Cardiac fibroblast (primary cell): ENCODE data around the gene DNAJC5G.

Experiments
- DNase-seq, 2 donors: peaks; one replicate each; pipeline versions ENCODE4 v3.0.0 to v3.0.0-alpha.2; 2010; ENCODE audit warnings: low read depth in 2 of 2
- H3K4me3 ChIP-seq, 2 donors: replicated peaks in 1 of 2; 1 replicate in 1 of 2; 2 replicates in 1 of 2; pipeline ENCODE4 v1.5.1; 2011; ENCODE audit warnings: low read depth in 2 of 2, low read length in 2 of 2, mild to moderate bottlenecking in 2 of 2, moderate library complexity in 1 of 2
- TF ChIP-seq, protein P1 (sequence below): IDR thresholded peaks from one replicate; pipeline ENCODE4 v1.5.1; 2011; ENCODE audit warnings: low read depth, mild to moderate bottlenecking, low read length, inconsistent platforms

Gene DNAJC5G

DNA sequence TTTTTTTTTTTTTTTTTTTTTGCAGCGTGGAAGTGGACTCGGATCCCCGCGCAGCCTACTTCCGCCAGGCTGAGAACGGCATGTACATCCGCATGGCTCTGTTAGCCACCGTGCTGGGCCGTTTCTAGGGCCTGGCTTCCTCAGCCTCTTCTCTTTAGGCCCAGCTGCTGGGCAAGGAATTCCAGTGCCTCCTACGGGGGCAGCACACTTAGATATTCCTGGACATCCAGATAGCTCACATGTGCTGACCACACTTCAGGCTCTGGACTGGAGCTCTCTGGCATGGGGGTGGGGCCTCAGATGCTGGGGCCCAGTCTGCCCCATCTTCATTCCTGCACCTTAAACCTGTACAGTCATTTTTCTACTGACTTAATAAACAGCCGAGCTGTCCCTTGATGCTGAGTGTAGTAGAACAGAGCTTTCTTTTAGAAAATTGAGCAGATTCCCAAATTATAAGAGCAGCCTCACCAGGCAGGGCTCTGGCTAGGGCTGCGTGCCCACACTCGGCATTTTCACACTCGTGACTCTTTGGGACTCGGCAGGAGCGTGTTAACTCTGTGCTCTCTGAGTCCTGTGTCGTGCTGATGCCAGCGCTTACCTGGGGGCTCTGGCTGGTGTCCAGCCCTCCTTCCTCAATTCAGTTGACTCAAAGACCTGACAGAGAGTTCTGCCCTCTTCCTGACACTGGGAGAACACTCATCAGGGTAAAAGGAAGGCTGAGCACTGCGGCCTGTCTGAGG, 31.7 kb upstream of the DNAJC5G start:
- DNase-seq = peak in 1 of 2 donors; percentile 17
- TF ChIP-seq, protein P1, sequence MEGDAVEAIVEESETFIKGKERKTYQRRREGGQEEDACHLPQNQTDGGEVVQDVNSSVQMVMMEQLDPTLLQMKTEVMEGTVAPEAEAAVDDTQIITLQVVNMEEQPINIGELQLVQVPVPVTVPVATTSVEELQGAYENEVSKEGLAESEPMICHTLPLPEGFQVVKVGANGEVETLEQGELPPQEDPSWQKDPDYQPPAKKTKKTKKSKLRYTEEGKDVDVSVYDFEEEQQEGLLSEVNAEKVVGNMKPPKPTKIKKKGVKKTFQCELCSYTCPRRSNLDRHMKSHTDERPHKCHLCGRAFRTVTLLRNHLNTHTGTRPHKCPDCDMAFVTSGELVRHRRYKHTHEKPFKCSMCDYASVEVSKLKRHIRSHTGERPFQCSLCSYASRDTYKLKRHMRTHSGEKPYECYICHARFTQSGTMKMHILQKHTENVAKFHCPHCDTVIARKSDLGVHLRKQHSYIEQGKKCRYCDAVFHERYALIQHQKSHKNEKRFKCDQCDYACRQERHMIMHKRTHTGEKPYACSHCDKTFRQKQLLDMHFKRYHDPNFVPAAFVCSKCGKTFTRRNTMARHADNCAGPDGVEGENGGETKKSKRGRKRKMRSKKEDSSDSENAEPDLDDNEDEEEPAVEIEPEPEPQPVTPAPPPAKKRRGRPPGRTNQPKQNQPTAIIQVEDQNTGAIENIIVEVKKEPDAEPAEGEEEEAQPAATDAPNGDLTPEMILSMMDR = no peak
- H3K4me3 ChIP-seq = no peak overlapping the region

DNA sequence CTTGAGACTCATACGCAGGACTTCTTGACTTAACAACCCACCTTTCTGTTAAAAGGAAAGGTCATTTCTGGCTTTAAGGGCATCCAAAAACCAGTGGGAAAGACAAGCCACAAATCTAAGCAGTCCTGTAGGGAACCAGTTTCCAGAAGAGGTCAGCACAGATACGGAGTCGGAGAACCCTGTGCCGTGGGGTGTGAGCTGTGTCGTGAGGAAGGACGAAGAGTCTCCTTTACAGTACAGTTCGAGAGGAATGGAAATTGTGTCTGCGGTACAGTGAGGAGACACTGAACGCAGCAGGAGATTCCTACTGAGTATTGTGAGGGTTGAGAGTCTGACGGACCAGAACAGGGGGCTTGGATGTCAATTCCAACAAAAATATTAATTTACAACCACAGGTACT, 30.1 kb upstream of the DNAJC5G start:
- TF ChIP-seq, protein P1 = no peak
- H3K4me3 ChIP-seq = no peak overlapping the region
- DNase-seq = no peak

DNA sequence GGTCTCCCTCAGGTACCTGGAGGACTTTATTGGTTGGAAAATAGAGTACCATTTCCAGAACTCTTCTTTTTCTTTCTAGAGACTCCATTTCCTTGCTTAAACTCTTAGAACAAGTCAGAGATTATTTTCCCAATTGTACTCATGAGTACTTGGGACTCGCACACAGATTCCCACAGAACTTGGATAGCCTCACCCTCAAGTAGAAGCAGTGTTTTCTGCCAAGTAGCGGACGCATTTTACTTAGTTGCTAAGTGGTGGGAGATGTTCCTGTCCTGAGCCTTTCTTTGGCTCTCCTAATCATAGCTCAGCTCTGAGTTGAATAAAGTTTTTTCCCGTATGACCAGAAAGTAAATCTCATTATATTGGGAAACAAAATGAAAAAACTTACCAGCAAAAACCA, 29.6 kb upstream of the DNAJC5G start:
- no peak for DNase-seq
- TF ChIP-seq, protein P1 = no peak
- no peak overlapping the region for H3K4me3 ChIP-seq

DNA sequence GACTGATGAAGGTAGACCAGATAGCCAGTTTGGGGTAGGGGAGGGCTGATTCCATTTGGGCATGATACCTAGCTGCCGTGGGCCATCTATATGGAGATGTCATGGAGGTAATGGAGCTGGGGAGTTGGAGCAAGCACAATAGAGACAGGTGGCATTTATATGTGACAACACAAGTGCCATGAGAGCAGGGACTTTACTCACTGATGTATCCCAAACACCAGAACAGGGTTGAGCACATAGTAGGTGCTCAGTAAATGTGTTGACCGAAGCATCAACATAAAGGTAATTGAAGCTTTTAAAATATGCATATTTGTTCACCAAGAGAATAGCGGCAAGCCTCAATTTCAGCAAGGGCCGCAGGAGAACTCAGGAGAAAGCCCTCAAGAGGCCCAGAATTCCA, 27.3 kb upstream of the DNAJC5G start:
- no peak overlapping the region for H3K4me3 ChIP-seq
- TF ChIP-seq, protein P1 = no peak
- no peak for DNase-seq

DNA sequence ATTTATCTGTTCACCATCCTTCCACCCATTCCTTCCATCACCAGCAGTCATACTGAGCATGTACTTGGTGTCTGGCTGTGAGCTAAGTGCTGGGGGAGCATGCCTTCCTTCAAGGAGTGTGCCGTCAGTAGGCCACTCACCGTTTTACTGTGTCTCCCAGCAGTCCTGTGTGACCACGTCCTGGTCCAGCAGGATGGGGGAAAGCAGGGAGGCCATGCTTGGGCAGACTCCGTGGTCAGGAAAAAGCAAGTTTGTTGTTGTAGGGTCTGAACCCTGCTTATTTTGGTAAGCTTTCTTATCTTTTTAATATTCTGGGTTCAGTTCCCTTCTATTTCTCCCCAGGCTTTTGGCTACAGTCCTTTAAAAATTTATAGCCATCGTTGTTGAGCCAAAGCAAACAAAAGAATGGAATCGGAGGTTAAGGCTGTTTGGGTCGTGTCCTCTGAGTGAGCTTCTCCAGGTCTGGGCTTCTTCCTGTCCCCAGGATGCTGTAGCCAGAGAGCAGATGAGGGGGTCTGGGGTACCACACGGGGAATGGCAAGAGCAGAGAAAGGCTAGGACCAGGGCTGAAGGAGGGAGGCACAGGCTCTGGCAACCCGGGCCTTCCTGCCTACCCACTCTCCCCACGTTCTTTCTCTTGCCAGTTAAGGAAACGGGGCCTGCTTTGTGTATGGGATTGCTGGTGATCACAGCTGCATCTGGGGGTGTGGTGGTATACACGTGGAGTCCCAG, 25.9 kb upstream of the DNAJC5G start:
- TF ChIP-seq, protein P1 = no peak
- H3K4me3 ChIP-seq = no peak overlapping the region
- peak in 1 of 2 donors; percentile 30 for DNase-seq

DNA sequence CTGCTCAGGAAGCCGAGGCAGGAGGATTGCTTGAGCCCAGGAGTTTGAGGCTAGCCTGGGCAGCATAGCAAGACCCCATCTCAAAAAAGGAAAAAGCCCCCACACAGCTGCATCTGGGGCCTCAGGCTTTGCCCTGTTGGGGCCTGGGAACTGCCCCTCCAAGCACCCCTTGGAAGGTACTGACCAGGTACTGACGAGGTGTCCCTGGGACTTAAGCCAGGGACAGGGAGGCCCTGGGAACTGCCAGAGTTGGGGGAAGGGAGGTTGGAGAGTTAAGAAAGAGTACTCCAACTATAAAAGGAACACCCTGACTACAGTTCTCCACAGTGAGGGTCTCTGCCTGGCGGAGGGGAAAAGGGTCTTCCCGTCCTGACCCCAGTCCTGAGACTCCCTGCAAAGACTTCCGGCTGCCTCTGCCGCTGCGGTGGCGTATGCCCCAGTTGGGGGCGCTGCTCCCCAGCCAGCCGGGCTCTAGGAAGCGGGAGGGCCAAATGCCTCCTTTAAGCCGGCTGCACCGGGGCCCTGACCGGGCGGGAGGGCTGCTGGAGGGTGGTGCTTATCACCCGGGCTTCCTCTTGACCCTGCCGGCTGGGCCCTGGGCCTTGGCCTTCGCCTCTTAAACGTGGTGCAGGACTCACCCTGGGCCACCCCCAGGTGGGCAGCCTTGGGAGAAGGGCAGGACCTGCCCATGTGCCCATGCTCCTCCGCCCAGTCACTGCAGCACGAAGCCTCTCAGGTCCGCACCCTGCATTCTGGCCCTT, 25.2 kb upstream of the DNAJC5G start:
- TF ChIP-seq, protein P1 = peak; percentile 81
- H3K4me3 ChIP-seq = no peak overlapping the region
- peak; percentile 49 to 59 for DNase-seq
